Smooth muscle cell of the brain vasculature (primary cell): Measurements from ENCODE around the gene PLAA.

Experiments used
- DNase-seq: peaks from one replicate; pipeline ENCODE4 v3.0.0-alpha.2; 2012; ENCODE audit warnings: low read depth, low spot score

PLAA gene

DNA sequence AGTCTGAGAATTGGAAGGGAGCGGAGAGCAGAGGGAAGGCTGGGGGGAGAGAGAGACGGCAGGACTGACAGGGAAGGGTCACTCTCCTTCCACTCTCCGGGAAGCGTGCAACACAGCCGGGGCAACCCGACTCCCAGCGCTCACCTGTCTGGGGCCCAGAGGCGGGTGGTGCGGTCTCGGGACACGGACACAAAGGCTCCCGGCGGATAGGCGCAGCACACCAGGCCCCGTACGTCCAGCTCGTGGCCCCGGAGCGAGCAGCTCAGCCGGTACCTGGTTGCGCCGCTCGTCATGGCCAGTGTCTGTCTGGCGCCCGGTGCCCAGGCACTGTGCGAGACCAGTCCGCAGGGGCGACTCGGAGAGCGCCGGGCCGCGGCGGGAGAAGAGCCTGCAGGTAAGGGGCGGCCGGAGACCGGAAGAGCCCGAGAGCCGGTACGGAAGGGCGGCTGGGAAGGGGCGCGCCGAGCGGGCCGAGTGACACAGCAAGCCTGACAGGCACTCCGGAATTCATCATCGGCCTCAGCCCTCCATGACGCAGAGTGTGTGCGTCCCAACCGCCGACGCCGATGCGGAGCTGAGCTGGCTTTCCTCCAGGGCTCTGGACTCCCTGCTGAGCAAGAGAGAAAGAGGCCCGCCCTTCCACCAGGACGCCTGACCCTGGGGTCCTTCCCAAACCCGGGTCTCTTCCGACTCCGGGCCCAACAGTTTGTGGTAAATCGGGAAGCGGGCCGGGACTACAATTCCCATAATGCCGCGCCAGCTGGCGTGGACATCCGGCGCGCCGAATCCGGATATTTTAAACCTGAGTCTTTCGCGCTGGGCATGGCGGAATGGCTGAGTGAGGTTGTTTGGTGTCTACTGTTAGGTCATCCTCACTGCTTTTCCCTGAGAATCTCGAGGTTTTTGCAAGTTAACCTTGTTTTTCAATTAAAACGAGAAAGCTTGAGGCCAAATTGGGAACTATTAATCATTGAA, at the start of gene PLAA:
Gene PLAA, minus strand, starts transcription at position 490 of the 975 bp plus-strand sequence. Its CDS starts 197 bp downstream, at position 293.
- peak; percentile 70 for DNase-seq

DNA sequence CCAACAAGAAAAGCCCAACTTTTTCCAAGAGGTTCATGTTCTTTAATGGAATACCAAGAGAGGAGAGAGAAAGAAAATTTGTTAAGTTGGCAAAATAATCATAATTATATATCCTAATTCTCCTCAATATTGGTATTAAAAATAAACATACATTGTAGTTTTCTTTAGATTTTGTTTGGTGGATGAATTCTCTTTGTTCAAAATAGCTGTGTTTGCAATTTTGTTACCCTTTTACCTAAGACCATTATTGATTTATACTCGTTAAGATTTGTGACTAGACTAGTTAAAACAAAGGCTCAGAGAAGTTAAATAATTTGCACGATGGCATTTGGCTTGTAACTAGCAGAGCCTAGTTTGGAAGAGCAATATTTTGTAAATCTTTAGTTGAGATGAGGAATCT, 48.8 kb upstream of the PLAA start:
- DNase-seq = no peak

DNA sequence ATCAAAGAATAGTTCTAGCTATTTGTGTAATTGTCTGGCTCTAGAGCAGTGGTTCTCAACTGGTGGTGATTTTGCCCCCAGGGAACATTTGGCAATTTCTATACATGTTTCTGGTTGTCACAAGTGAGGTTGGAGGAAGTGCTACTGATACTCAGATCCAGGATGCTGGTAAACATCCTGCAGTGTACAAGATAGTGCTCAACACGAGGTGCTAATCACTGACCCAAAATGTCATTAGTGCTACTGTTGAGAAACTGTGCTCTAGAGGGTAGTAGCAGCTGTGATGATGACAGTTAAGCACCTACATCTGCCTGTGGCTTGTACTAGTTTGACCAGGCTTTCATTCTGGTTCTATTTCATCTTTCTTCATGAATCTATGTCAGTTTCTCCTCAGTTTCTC, 36.3 kb upstream of the PLAA start:
- no peak for DNase-seq

DNA sequence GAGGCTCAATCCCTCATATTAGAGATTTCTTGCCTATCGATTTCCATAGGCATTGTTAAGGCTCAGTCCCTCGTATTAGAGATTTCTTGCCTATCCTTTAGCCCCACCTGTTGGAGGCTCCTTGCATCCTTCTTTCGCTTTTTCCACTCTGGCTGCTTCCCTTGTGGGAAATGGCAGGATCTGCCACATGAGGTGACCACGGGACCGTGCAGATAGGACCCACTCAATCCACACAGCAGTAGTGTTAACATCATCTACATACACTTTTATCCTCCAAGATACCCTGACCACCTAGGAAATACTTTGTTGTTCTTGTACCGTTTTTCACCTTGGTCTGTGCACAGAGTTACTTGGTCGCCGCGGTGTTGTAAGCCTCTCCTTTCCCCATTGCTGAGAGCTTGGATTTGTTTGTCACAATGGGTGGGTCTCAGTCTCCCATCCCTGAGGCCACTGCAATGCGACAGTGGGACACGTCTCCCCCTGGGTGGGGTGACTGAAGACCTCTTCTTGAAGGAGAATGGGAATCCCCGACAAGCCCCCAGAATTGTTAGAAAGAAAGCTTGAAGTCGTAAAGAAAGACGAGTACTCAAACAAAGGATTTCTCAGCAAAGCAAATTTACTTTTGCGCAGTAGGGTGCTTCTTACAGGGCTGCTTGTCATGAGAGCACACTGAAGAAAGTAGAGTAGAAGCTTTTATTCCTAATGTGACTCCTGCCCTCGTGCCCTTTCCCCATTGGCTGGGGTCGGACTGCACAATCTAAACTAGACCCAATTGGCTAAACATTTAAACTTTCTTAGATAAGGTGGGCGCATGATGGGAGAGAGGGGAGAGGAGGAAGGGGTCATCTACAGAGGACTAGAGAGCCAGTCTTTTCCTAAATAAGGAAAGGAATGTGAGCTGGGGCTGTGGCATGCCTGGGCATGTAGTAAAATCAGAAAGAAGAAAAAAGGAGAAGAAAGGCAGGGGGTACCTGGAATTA, 29.0 kb upstream of the PLAA start:
- DNase-seq = no peak

DNA sequence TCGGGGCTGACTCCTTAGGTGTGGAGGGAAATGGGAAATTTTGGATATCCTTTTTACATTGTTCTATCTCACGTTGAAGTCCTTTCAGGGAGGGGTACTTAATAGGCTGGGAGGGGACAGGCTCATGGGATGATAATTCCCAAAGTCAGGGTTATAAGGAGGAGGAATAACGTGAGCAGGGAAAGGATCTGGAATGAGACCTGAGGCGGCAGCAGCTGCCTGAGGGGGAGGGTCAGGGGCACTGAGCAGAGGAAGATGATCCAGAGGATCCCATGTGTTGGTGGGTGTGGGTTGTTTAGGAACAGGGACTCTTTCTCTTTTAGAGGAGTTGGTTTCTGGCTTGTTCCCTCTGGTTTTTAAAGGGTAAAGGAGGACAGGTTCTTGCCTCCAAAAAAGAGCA, 27.9 kb upstream of the PLAA start:
- no peak for DNase-seq

DNA sequence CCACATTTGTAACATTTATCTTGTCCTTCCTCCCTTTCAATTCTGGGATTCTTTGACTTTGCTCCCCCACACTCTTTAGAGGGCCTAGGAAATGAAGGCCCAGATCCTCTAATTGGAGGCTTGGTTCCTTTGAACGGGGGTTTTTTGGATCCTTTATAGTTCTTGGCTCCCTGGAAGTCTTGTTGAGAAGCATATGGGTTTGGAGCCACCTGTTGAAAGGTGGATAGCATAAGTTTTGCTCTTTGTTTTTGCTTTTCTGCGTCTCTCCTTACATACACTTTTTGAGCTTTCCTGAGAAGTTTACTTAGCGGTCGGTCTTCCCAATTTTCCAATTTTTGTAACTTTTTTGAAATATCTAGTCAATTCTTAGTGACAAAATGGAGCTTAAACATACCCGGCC, 26.9 kb upstream of the PLAA start:
- DNase-seq = no peak

DNA sequence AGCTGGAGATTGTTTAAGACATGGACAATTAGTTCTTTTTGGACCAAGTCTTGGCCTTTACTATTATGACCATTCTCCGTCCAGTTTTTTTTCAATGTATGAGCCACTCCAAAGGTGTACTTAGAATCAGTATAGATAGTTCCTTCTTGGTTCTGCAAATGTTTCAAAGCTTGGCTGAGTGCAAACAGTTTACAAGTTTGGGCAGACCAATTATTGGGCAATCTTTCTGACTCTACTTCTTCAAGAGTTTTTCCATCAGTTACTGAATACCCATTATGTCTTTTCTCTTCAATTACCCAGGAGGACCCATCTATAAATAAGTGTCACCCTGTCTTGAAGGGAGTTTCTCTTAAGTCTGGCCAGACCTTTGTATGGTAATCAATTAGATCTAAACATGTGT, 24.7 kb upstream of the PLAA start:
- DNase-seq = no peak

DNA sequence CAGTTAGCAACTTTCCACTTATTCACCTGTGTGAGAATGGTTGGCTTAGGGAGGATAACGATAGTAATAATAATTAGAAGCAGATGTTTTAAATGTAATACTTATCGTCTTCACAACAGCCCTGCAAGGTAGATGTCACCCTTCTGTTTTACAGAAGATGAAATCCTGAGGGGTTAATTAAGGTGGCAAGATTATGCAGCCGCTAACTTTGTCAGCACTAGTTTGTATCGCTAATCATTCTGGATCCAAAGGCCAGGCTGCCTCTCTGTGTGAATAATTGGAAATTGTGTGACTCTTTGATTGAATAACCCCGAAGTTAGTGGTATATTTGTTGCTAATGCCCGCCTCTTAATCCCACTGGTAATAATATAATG, 9.8 kb upstream of the PLAA start:
- DNase-seq = no peak

DNA sequence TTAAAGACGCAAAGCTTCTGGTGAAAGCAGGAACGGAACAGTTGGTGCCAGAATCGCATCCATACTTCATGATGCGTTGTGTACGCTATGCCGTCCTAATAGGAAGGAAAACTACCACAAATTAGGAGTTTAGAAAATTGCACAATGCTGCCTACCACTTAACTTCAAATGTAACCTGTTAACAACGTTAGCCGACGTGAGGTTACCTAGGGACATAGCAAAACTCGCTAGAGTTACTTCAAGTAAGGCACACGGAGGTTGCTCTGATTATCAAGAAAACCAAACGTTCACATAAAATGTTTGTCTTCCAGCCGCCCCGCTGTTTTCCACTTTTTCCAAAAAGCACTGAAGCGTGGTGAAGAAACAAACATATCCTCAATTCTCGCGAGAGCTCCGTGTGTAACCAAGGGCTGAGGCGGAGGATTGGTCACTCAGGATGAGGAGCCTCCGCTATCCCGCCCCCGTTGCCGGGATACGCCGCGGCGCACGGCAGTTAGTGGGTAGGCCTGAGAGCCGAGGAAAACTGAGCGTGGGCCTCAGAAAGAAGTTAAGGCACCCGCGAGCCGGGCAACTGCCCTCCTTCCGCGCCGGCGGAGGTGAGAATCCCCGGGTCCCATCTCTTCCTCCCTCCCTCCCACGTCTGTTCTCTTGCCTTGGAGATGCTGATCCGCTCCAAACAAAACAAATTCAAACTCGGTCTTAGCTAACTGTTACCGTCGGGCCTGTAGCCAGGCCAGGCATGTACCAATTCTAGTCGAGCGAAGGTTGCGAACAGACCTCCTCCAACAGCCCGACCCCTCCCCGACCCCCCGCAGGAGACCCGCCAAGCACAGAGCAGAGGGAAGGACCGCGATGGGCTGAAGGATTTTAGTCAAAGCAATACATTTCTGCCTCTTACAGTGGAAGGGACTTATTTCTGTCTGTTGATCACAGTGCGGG, 9.1 kb upstream of the PLAA start, which contains the start of gene IFT74:
Gene IFT74, plus strand, starts transcription at position 492 of the 939 bp plus-strand sequence. CDS start 5,556 bp downstream, outside the sequence.
- DNase-seq = peak; percentile 94

DNA sequence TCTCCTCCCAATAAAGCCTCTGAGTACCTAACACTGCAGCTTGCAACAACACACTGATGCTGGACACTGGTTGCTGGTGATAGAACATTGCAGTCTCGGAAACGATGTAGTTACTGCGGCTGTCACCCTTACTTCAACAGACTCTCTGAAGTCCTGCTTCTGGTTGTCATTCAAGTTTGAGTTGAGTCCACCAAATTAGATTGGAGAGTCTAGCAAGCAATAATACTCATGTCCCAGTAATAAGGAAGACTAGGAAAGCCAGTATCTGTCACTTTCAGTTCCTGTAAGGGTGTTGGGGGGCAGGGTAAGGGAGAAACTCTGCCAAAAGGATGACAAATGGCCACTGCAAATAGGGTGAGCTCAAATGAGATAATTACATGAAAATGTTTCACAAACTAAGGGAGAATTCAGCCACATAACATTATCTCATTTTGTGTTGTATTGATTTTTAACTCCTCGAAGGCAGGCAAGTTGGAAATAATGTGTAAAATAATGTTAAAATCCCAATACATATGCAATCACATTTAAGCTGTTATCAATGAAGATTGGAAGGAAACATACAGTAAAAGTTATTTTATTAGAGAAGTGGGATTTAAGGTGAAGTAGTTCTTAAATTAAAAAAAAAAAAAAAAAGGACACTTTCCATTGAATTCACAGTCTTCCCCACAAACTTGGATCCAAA, 8.3 kb upstream of the PLAA start:
- DNase-seq = no peak

DNA sequence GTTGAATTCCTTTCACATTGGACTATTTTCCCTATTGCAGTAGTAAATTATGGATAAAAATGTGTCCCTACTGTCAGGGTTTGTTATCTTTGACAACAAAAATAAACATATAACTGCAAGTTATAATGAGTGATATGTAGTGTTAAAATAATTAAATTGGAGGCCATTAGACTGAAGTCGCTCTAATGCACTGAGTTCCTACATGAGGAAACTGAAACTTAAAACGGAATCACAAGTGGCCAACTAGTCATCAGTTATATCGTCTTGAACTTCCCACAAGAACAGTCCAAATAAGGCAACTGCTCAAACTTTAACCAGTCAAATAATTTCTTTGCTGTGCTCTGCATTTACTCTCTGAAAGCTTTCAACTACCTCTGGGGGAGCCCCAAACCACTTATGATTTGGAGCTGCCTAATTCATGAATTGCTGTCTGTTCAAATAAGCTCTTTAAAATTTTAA, 7.0 kb upstream of the PLAA start:
- no peak for DNase-seq

DNA sequence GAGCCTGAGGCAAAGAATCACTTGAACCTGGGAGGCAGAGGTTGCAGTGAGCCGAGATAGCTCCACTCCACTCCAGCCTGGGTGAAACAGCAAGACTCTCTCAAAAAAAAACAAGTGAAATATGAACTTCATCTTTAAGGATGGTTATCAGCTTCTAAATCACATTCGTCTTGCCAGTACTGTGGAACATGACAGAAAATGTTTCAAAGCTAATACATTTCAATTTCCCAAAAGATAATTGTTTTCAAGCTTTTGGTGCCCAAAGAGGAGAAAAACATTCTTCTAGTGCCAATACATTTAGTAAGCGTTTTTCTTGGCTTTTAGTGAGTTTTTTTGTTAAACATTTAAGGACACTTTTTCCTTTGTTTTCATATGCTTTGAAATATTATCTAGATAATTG, 4.8 kb upstream of the PLAA start:
- no peak for DNase-seq

DNA sequence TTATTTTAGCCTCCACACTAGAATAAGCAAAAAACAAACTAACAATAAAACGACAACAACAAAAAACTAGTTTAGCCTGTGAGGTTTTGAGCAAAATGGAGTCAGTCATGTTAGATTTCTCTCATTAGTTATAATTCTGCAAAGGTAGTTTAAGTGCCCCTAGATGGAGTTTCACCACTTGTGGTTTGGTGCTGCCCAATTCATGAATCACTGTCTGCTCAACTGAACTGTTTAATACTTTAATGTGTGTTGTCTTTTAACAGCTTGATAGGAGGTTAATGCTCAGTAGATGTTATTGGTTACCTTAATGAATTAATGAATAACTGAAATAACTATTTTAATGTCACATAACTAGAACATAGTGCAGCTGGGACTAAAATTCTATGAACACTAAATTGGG, 3.5 kb upstream of the PLAA start:
- no peak for DNase-seq

DNA sequence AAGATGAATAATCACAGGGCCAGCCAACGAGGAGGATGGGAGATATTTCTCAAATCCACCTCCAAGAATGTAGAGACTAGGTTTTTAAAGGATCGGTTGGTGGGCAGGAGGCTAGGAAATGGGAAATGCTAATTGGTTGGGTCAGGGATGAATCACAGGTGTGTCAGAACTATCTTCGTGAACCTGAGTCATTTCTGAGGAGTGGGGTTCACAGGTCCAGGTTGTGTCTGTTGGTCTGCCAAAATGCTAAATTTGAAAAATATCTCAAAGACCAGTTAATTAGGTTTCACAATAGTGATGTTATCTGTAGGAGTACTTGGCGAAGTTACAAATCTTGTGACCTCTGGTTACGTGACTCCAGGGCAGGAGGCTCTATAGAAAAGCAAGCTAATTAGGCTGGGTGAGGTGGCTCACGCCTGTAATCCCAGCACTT, 2.6 kb upstream of the PLAA start:
- DNase-seq = no peak

DNA sequence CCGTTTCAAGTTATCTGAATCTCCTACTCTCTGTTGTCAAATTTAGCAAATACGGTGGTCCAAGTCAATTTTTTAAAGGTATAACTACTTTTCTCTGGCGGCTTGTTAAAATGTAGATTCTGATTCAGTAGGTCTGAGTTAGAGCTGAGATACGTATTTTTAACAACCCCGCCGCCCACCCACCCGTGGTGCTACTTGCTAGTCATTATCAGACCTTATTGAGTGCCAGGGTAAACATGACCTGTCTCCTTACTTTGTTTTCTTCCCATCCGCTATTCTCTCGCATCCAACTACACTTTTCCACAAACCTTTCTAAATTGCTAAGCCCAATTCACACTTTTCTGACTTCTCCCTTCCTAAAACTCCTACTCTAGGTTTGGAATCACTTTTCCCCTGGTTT, 694 bp upstream of the PLAA start:
- no peak for DNase-seq

DNA sequence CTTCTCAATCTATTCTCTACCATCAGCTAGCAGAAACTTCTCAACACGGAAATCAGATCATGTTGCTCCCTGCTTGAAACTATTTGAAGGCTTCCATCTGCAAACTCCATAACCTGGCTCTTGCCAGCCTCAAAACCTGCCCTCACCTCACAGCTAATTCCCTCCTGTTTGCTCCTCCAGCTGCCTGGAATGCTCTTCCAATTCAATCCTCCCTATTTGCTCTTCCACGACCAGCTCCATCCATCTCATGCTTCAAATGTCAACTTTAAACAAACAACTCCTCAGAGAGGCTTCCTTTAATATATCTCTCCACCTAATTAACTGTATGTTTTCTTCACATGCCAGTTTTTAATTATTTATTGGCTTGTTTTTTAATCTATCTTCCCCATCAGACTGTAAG, 1.5 kb downstream of the PLAA start:
- DNase-seq = no peak

DNA sequence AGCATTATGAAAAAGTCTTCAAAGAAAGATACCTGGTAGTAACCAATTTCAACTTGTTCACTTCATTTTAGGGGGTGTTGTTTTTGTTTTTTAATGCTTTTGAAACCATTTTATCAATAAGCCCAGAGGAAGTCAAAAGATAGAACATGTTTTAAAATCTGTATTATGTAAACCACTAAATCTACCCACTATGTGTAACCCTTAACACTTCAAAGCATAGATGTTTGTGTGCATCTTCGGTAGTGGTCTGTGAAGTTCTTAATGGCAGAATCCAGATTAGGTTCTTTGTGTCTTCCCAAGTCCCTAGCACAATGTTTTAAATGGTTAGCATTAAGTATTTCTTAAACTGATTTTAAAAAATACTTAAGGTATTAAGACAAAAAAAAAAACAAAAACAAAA, 6.3 kb downstream of the PLAA start:
- no peak for DNase-seq

DNA sequence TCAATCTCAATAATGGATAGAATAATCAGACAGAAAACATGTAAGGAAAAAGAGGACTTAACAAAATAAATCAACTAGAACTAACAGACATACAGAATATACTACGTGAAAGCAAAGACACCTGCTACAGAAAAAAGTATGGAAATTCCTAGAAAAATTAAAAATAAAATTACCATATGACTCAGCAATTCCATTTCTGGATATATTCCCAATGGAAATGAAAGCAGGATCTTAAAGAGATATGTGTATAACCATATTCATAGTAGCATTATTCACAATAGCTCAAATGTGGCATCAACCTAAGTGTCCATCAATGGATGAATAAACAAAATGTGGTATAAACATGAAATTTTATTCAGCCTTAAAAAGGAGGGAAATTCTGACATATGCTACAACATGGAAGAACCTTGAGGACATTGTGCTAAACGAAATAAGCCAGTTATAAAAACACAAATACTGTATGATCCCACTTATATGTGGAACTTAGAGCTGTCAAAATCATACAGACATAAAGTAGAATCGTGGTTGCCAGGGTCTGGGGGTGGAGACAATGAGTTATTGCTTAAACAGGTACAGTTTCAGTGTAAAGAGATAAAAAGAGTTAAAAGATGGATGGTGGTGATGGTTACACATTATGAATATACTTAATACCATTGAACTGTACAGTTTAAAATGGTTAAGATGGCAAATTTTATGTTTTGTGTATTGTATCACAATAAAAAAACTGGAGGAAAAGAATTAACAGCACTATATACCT, 6.9 kb downstream of the PLAA start:
- DNase-seq = no peak

DNA sequence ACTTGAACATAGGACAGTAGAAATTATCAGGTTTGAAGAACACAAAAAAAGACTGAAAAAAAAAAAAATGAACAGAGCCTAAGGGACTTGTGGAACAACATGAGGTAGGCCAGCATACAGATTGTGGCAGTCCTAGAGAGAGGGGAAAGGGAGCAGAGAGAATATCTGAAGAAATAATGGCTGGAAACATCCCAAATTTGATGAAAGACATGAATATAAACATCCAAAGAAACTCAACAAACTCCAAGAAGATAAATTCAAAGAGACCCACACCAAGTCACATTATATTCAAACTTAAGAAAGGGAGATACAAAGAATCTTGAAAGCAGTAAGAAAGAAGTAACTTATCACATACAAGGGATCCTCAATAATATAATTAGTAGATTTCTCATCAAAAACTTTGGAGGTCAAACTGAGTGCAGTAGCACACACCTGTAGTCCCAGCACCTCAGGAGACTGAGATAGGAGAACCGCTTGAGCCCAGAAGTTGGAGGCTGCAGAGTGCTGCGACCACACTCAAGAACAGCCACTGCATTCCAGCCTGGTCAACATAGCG, 9.1 kb downstream of the PLAA start:
- DNase-seq = no peak
